Aorta (tissue), 5 donors: ENCODE data around the gene GPR132. TPM values are rescaled to one million over a fixed set of nuclear protein-coding genes. Genes with fewer than 3 reads are reported as not detected.
A peak's percentile ranks its signal among the peaks of the same experiment; 100 is the strongest.
"Not testable (repeated sequence)": the region's sequence is repeated elsewhere in the genome, so short reads cannot be mapped to it uniquely, and the experiment has no call there.

ENCODE experiments used
- ATAC-seq: fragments of 200-7000 bp; cut with Tn5 transposase; one replicate; pipeline ENCODE4 v1.9.1; 2022; ENCODE audit warnings: moderate library complexity; ENCODE audit not compliant: low FRiP score
- DNase-seq, 2 donors: peaks; one replicate each; pipeline ENCODE4 v3.0.0-alpha.2; 2020
- H3K27ac ChIP-seq, 2 donors: one replicate each; pipeline ENCODE4 v1.5.1; 2013; ENCODE audit warnings: low read length in 2 of 2, mild to moderate bottlenecking in 2 of 2, moderate library complexity in 2 of 2, control low read depth in 1 of 2, inconsistent platforms in 1 of 2, low read depth in 1 of 2
- H3K27me3 ChIP-seq, 2 donors: one replicate each; pipeline ENCODE4 v1.6.1; 2013; ENCODE audit warnings: control low read depth in 1 of 2, low read length in 1 of 2, mild to moderate bottlenecking in 1 of 2, moderate library complexity in 1 of 2; ENCODE audit not compliant: insufficient read depth in 2 of 2, control insufficient read depth in 1 of 2
- H3K36me3 ChIP-seq, 2 donors: one replicate each; pipeline ENCODE4 v1.6.1; 2013; ENCODE audit warnings: control low read depth in 1 of 2, low read length in 1 of 2, mild to moderate bottlenecking in 1 of 2; ENCODE audit not compliant: insufficient read depth in 2 of 2, control insufficient read depth in 1 of 2
- H3K4me1 ChIP-seq, 2 donors: one replicate each; pipeline ENCODE4 v1.6.1; 2013; ENCODE audit warnings: low read length in 2 of 2, control low read depth in 1 of 2, mild to moderate bottlenecking in 1 of 2, moderate library complexity in 1 of 2; ENCODE audit not compliant: insufficient read depth in 2 of 2, control insufficient read depth in 1 of 2
- H3K4me3 ChIP-seq, 2 donors: one replicate each; pipeline ENCODE4 v1.5.1; 2013; ENCODE audit warnings: low read length in 2 of 2, control low read depth in 1 of 2, mild to moderate bottlenecking in 1 of 2
- H3K9me3 ChIP-seq: one replicate; pipeline ENCODE4 v1.6.1; 2013; ENCODE audit warnings: mild to moderate bottlenecking, low read length; ENCODE audit not compliant: control insufficient read depth
- WGBS, 2 donors: extraction: QIAGEN DNeasy Blood & Tissue Kit; methylation state at CpG; one replicate each; pipeline ENCODE4 v1.1.7; 2013; 5-methylcytosine and 5-hydroxymethylcytosine counted together
- intact Hi-C, 2 donors: fragments of 100-400 bp; cut with DNase I; formaldehyde crosslinking; loops; one replicate each; pipeline versions ENCODE4 v1.14.2 to v1.15.0; 2022
- polyA plus RNA-seq, 2 donors: library from polyadenylated mRNA; stranded (reverse); fragments of 200-250 nt; gene quantifications; one replicate each; pipeline ENCODE4 v1.2.3, GENCODE V29; 2013
- total RNA-seq, 2 donors: library from RNA; stranded (reverse); fragmentation: NEBNext Ultra II Directional; extraction: Animal tissue kit (Norgen Biotek cat#: 25700); gene quantifications; one replicate each; pipeline ENCODE4 v1.2.1, GENCODE V29; 2021
- donor health status: healthy with polysubstance abuse.
- donor health status: Bipolar disorder and iron deficiency.
- donor health status: DM: no; HTN: no; CAD: no.
- donor health status: DM: no; HTN: no; CAD: no.
- donor health status: DM: yes; HTN: yes; CAD: no.

Gene GPR132
- total and polyA plus RNA-seq, 4 donors, result 1.0 to 5.0 (median 2.9) TPM; not detected in 1

GRCh38 chr14:105032451-105032901 lies 32.8 kb downstream of the GPR132 start:
- H3K4me3 ChIP-seq, H3K9me3 ChIP-seq, H3K4me1 ChIP-seq, intact Hi-C loops, DNase-seq, H3K36me3 ChIP-seq, H3K27me3 ChIP-seq, ATAC-seq, H3K27ac ChIP-seq: not testable (repeated sequence)
- WGBS, 2 donors, result 65 to 72% methylated on average over 5 of the region's 5 CpGs

DNA sequence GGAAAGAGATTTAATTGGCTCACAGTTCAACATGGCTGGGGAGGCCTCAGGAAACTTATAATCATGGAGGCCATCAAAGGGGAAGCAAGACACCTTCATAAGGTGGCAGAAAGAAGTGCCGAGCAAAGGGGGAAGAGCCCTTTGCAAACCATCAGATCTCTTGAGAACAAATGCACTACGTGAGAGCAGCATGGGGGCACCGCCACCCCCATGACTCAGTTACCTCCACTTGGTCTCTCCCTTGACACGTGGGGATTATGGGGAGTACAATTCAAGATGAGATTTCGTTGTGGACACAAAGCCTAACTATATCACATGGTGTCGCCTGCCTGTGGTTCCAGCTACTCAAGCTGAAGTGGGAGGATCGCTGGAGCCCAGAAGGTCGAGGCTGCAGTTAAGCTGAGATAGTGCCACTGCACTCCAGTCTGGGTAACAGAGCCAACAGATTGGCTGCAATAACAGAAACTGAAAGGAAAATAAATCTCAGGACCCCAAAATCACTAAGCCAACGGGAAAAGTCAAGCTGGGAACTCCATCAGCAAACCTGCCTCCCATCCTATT lies 34.3 kb downstream of the GPR132 start:
- Histone ChIP-seq H3K4me3 (no peak overlapping the region), H3K9me3 (no peaks in the 10 kb centered on the region), H3K27ac (no peak overlapping the region), H3K27me3 (no peaks in the 10 kb centered on the region), H3K4me1 (no peaks in the 10 kb centered on the region), H3K36me3 (no peaks in the 10 kb centered on the region)
- WGBS, 2 donors, result 89 to 90% methylated on average over 9 of the region's 9 CpGs
- intact Hi-C loops, result no loop called here
- ATAC-seq, result no peak
- DNase-seq, result no peak

GRCh38 chr14:105030194-105030593 lies 35.0 kb downstream of the GPR132 start:
- no peak overlapping the region for H3K4me3 ChIP-seq
- H3K9me3 ChIP-seq, result no peaks in the 10 kb centered on the region
- WGBS, 2 donors, result 90 to 100% methylated on average over 2 of the region's 2 CpGs
- H3K27me3 ChIP-seq, result no peaks in the 10 kb centered on the region
- no peaks in the 10 kb centered on the region for H3K4me1 ChIP-seq
- H3K36me3 ChIP-seq, result no peaks in the 10 kb centered on the region
- no peak for DNase-seq
- no peak overlapping the region for H3K27ac ChIP-seq
- ATAC-seq, result no peak
- intact Hi-C loops, result no loop called here

- 86 to 89% methylated on average over 7 of the region's 7 CpGs for WGBS, 2 donors
- Histone ChIP-seq H3K27me3 (no peaks in the 10 kb centered on the region), H3K36me3 (no peaks in the 10 kb centered on the region), H3K4me3 (no peak overlapping the region), H3K9me3 (no peaks in the 10 kb centered on the region), H3K4me1 (no peaks in the 10 kb centered on the region), H3K27ac (no peak overlapping the region)
- DNase-seq, result no peak
- intact Hi-C loops, result no loop called here
- ATAC-seq, result no peak
Measured at GRCh38 chr14:105029402-105029801, 35.8 kb downstream of the GPR132 start.

GRCh38 chr14:105028251-105028927 lies 36.8 kb downstream of the GPR132 start:
- no peak overlapping the region for H3K4me3 ChIP-seq
- peak in 1 of 2 donors; percentile 62 for DNase-seq
- H3K4me1 ChIP-seq, result no peaks in the 10 kb centered on the region
- intact Hi-C loops, result no loop called here
- ATAC-seq, result no peak
- no peaks in the 10 kb centered on the region for H3K36me3 ChIP-seq
- H3K27me3 ChIP-seq, result no peaks in the 10 kb centered on the region
- no peak overlapping the region for H3K27ac ChIP-seq
- 74 to 75% methylated on average over 12 of the region's 12 CpGs for WGBS, 2 donors
- no peaks in the 10 kb centered on the region for H3K9me3 ChIP-seq

DNA sequence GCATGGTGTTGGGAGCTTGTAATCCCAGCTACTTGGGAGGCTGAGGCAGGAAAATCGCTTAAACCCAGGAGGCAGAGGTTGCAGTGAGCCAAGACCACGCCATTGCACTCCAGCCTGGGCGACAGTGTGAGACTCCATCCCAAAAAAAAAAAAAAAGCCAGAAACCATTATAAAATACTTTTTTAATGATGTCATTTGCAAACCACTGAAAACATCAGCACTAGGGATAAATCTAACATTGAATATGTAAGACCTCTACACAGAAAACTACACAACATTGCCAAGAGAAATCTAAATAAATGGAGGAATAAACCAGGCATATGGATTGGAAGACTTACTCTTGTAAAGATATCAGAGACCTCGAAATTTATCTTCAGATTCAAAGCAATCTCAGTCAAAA lies 37.5 kb downstream of the GPR132 start:
- DNase-seq, intact Hi-C loops, ATAC-seq: not testable (repeated sequence)

GRCh38 chr14:105026802-105027563 lies 38.2 kb downstream of the GPR132 start:
- no peak overlapping the region for H3K27ac ChIP-seq
- no peaks in the 10 kb centered on the region for H3K9me3 ChIP-seq
- intact Hi-C loops, result no loop called here
- no peaks in the 10 kb centered on the region for H3K36me3 ChIP-seq
- no peaks in the 10 kb centered on the region for H3K27me3 ChIP-seq
- WGBS, 2 donors, result 2 to 3% methylated on average over 1 of the region's 1 CpG
- no peaks in the 10 kb centered on the region for H3K4me1 ChIP-seq
- H3K4me3 ChIP-seq, result no peak overlapping the region
- no peak for ATAC-seq
- no peak for DNase-seq

More for the DNA sequence above, 37.5 kb downstream of the GPR132 start:
- H3K27ac ChIP-seq, H3K36me3 ChIP-seq, H3K9me3 ChIP-seq, H3K4me1 ChIP-seq, H3K27me3 ChIP-seq, H3K4me3 ChIP-seq: not testable (repeated sequence)
- WGBS, 2 donors, result 40% methylated on average over 4 of the region's 4 CpGs

- H3K36me3 ChIP-seq, result no peaks in the 10 kb centered on the region
- intact Hi-C loops, result no loop called here
- 94% methylated on average over 16 of the region's 16 CpGs for WGBS, 2 donors
- H3K9me3 ChIP-seq, result no peaks in the 10 kb centered on the region
- no peak overlapping the region for H3K27ac ChIP-seq
- DNase-seq (peak in 1 of 2 donors; percentile 32), ATAC-seq (no peak)
- no peaks in the 10 kb centered on the region for H3K27me3 ChIP-seq
- H3K4me3 ChIP-seq, result no peak overlapping the region
- no peaks in the 10 kb centered on the region for H3K4me1 ChIP-seq
Measured at GRCh38 chr14:105026033-105026785, 39.0 kb downstream of the GPR132 start.
